ENCODE data around the gene NANOS2. TPM values are rescaled to one million over a fixed set of nuclear protein-coding genes. Genes with fewer than 3 reads are reported as not detected.

Gene NANOS2
- total RNA-seq, 1 donor from 2014 or later, result not detected

- H3K27me3 Mint-ChIP-seq (ENCODE audit: low read depth), result peaks cover 9% of the 10 kb centered on the region
Measured at GRCh38 chr19:45881909-45882528, 32.6 kb downstream of the NANOS2 start.

GRCh38 chr19:45881082-45881908 lies 33.3 kb downstream of the NANOS2 start:
- H3K27me3 Mint-ChIP-seq (ENCODE audit: low read depth), result peaks cover 7% of the 10 kb centered on the region
- peaks cover 3% of the 10 kb centered on the region for H3K36me3 Mint-ChIP-seq (ENCODE audit: low read depth)
- no peak for DNase-seq (ENCODE audit: low read depth, low spot score)
- no peaks in the 10 kb centered on the region for H3K9me3 Mint-ChIP-seq
- TF ChIP-seq CTCF (conservative IDR thresholded peaks at IDR 0.05), result no peak
- H3K4me3 Mint-ChIP-seq, result peak overlapping the region; percentile 34
- H3K4me1 Mint-ChIP-seq, result peaks cover 39% of the 10 kb centered on the region
- H3K27ac Mint-ChIP-seq (ENCODE audit: unreplicated experiment), result no peak overlapping the region

More at GRCh38 chr19:45881909-45882528, 32.6 kb downstream of the NANOS2 start:
- H3K36me3 Mint-ChIP-seq (ENCODE audit: low read depth), result peaks cover 3% of the 10 kb centered on the region
- H3K27ac Mint-ChIP-seq (ENCODE audit: unreplicated experiment), result no peak overlapping the region
- H3K4me3 Mint-ChIP-seq, result peak overlapping the region; percentile 34
- no peak for TF ChIP-seq CTCF (conservative IDR thresholded peaks at IDR 0.05)
- H3K9me3 Mint-ChIP-seq, result no peaks in the 10 kb centered on the region
- H3K4me1 Mint-ChIP-seq, result peaks cover 43% of the 10 kb centered on the region
- DNase-seq (ENCODE audit: low read depth, low spot score), result no peak

- no peaks in the 10 kb centered on the region for H3K36me3 Mint-ChIP-seq (ENCODE audit: low read depth)
- H3K27ac Mint-ChIP-seq (ENCODE audit: unreplicated experiment), result peak overlapping the region; percentile 95
- no peak for DNase-seq (ENCODE audit: low read depth, low spot score)
- TF ChIP-seq CTCF (conservative IDR thresholded peaks at IDR 0.05), result no peak
- H3K4me1 Mint-ChIP-seq, result peaks cover 38% of the 10 kb centered on the region
- no peaks in the 10 kb centered on the region for H3K9me3 Mint-ChIP-seq
- peaks cover 8% of the 10 kb centered on the region for H3K27me3 Mint-ChIP-seq (ENCODE audit: low read depth)
- peak overlapping the region; percentile 57 for H3K4me3 Mint-ChIP-seq
Measured at GRCh38 chr19:45879971-45880370, 34.6 kb downstream of the NANOS2 start.

- TF ChIP-seq CTCF (conservative IDR thresholded peaks at IDR 0.05), result no peak
- H3K9me3 Mint-ChIP-seq, result no peaks in the 10 kb centered on the region
- peaks cover 44% of the 10 kb centered on the region for H3K4me1 Mint-ChIP-seq
- DNase-seq (ENCODE audit: low read depth, low spot score), result no peak
- H3K27me3 Mint-ChIP-seq (ENCODE audit: low read depth), result peaks cover 11% of the 10 kb centered on the region
- no peak overlapping the region for H3K27ac Mint-ChIP-seq (ENCODE audit: unreplicated experiment)
- H3K36me3 Mint-ChIP-seq (ENCODE audit: low read depth), result no peaks in the 10 kb centered on the region
- H3K4me3 Mint-ChIP-seq, result no peak overlapping the region
Measured at GRCh38 chr19:45879055-45879454, 35.5 kb downstream of the NANOS2 start.

GRCh38 chr19:45878043-45878794 lies 36.4 kb downstream of the NANOS2 start:
- no peak for DNase-seq (ENCODE audit: low read depth, low spot score)
- Mint-ChIP-seq H3K4me3 (peak overlapping the region; percentile 6), H3K27me3 (ENCODE audit: low read depth) (peaks cover 14% of the 10 kb centered on the region), H3K36me3 (ENCODE audit: low read depth) (no peaks in the 10 kb centered on the region), H3K4me1 (peaks cover 44% of the 10 kb centered on the region), H3K9me3 (no peaks in the 10 kb centered on the region), H3K27ac (ENCODE audit: unreplicated experiment) (no peak overlapping the region)
- no peak for TF ChIP-seq CTCF (conservative IDR thresholded peaks at IDR 0.05)

All from neural crest cell (in vitro differentiated cells).